Right ventricle myocardium inferior (tissue), 1 donor: ENCODE results near the gene HFE. TPM values are rescaled to one million over a fixed set of nuclear protein-coding genes. Genes with fewer than 3 reads are reported as not detected.
"Not testable (repeated sequence)": the region's sequence is repeated elsewhere in the genome, so short reads cannot be mapped to it uniquely, and the experiment has no call there.

Experiments used
- ATAC-seq: fragments of 200-7000 bp; cut with Tn5 transposase; one replicate; pipeline ENCODE4 v1.9.1; 2020; ENCODE audit warnings: mild to moderate bottlenecking, moderate library complexity
- DNase-seq: peaks from one replicate; pipeline ENCODE4 v3.0.0; 2021; ENCODE audit errors: missing footprints
- intact Hi-C: fragments of 100-400 bp; cut with DNase I; formaldehyde crosslinking; loops from one replicate; pipeline ENCODE4 v1.11.0; 2022
- long read RNA-seq: library from polyadenylated mRNA; unstranded; transcript quantifications from one replicate; pipeline ENCODE4 v2.0.0, GENCODE V29; 2021
- total RNA-seq: library from RNA; stranded (reverse); fragmentation: NEBNext Ultra II Directional; extraction: Animal tissue kit (Norgen Biotek cat#: 25700); gene quantifications from one replicate; pipeline ENCODE4 v1.2.1, GENCODE V29; 2021
- donor health status: DM: no; HTN: yes; CAD: no; lungs with severe emphysema.

HFE gene
- total RNA-seq: 5.3 TPM
- long read RNA-seq, partial matches to known transcripts: 0 of 1 reads
- long read RNA-seq, other reads (novel, unspliced or antisense): 1 of 1 reads

GRCh38 chr6:26087284-26088115, at the start of gene HFE:
Gene HFE, plus strand, starts transcription at chr6:26087429. Its CDS starts 12 bp downstream, at chr6:26087441.
- ATAC-seq (peak; percentile 76), DNase-seq (peak; percentile 80)
- intact Hi-C loops: no loop called here

DNA sequence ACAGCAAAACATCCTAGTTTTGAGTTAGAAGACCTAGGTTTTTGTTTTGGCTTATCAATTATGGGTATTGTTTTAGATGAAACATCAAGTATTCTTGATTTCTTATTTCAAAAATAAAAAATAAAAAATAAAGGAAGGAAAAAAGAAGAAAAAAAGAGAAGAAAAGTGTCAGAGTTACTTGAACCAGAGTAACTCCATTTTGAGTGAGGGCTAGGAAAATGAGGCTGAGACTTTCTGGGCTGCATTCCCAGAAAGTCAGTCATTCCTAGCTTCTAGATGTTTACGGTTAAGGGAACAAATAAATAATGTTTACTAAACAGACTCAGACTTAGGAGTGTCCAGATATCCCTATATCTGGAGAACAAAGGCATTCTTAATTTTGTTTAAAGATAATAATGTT, 45.3 kb upstream of the HFE start:
- intact Hi-C loops: no loop called here
- ATAC-seq: no peak

GRCh38 chr6:26043384-26044139, 43.7 kb upstream of the HFE start:
- intact Hi-C loops: loop anchor here (2.0 kb wide), 1 partner anchor 17 kb away; a partner anchor contains a TSS
- DNase-seq: peak; percentile 69
- peak; percentile 90 for ATAC-seq

More for the DNA sequence above, 45.3 kb upstream of the HFE start:
- DNase-seq: no peak

DNA sequence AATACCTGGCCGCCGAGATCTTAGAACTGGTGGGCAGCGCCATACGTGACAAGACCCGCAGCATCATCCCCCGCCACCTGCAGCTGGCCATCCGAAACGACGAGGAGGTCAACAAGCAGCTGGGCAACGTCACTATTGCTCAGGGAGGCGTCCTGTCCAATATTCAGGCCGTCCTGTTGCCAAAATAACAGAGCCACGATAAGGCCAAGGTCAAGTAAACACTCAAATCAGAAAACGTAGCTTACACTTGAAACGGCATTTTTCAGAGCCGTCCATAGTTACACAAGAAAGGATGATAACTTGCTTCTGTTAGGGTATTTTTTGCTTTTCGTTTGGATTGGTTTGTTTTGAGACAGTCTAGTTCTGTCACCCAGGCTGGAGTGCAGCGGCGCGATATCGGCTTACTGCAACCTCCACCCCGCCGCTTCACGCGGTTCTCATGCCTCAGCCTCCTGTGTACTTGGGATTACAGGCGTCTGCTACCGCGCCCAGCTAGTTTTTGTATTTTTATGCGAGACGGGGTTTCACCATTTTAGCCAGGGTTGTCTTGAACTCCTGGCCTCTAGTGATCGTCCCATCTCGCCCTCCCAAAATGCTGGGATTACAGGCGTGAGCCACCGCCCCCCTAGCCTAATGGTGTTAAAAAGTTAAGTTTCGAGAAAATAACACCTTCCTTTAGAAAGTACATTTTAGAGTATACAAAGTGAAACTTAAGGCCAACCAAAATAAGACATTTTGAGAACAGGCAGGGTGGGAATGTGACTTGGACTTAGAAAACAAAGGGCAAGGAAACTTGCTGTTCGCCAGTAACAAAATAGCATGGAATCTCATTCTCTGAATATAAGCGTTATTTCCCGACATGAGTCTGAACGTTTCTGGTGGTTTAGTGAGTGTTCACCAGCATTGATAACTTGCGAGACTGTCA, 42.8 kb upstream of the HFE start:
- intact Hi-C loops: loop anchor here (2.0 kb wide), 1 partner anchor 18 kb away; a partner anchor contains a TSS

GRCh38 chr6:26045065-26045927, 41.9 kb upstream of the HFE start:
- DNase-seq: peak; percentile 70
- intact Hi-C loops: loop anchor here (2.0 kb wide), 1 partner anchor 18 kb away; a partner anchor contains a TSS
- ATAC-seq: peak; percentile 80

More for the DNA sequence above, 42.8 kb upstream of the HFE start:
- ATAC-seq (peak; percentile 22), DNase-seq (peak; percentile 74)

DNA sequence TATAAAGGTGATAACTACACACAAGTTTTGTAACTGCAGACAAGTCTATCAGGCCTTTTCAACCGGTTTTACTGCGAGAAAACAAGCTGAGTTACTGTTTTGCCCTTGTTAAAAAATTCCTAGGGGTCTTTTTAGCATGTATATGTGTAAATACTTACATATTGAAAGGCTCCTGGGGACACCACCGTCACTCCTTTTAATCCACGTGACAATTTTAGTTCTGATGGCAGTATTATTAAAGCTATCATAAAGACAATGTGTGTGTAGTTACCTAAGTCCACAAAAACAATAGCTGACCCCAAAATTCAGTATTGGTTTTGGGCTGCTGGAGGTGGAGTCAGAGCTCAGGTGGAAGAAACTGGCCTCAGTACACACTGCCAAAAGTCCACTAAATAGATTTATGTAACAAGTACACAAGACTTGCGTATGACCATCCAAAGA, 41.3 kb upstream of the HFE start:
- intact Hi-C loops: loop anchor here (2.0 kb wide), 1 partner anchor 19 kb away; a partner anchor contains a TSS
- ATAC-seq (no peak), DNase-seq (no peak)

GRCh38 chr6:26047329-26047728, 39.9 kb upstream of the HFE start:
- intact Hi-C loops, ATAC-seq: not testable (repeated sequence)

DNA sequence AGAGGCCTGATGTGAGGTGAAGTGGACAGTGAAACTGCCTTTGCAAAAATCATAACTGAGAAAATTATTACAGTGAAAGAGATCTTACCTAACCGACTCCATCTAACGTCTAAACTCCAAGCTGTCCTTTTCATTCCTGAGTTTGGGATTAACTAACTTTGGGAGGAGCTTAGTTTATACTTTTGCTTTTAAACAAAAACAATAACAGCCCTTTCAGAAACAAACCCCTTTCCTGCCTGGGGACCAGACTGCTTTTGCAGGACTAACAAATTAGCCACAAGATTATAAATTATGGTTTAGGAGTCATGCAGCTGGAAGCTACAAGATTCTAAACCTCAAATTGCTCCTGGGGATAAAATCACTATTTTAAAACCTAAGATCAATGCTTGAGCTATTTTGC, 38.6 kb upstream of the HFE start:
- intact Hi-C loops: no loop called here
- no peak for ATAC-seq
- no peak for DNase-seq

More at GRCh38 chr6:26047329-26047728, 39.9 kb upstream of the HFE start:
- DNase-seq: not testable (repeated sequence)

DNA sequence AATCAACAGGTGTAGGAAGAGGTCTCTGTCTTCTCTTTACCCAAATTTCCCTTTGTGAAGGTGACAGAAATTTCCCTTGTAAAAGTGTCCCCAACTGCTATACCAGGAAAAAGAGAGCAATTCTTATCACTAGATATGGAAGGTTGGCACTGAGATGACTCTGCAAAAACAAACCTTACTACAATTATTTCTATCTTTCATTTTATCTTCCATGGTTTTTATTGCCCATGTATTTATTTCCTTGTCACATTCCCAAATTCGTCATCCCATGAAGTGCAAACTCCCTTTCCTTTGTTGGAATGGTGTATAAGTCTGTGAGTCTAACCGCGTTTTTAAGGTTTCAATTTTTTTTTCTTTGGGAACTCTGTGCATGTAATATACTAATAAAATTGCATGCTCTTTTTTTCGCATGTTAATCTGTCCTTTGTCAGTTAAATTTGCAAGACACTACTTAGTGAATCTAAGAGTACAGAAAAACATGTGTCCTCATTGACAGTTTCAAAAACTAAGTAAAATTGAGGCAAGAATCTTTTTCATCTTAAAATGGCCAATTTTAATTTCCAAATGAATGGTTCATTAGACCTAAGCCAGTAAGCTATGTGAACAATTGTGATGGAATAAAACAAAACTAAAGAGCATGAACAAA, 35.4 kb upstream of the HFE start:
- DNase-seq: no peak
- intact Hi-C loops: no loop called here

DNA sequence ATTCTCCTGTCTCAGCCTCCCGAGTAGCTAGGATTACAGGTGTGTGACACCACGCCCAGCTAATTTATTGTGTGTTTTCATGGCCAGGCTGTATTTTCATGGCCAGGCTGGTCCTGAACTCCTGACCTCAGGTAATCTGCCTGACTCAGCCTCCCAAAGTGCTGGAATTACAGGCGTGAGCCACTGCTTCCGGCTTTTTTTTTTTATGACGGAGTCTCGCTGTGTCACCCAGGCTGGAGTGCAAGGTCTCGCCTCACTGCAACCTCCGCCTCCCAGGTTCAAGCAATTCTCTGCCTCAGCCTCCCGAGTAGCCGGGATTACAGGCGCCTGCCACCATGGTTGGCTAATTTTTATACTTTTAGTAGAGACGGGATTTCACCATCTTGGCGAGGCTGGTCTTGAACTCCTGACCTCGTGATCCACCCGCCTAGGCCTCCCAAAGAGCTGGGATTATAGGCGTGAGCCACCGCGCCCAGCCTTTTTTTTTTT, 34.4 kb upstream of the HFE start:
- intact Hi-C loops, DNase-seq, ATAC-seq: not testable (repeated sequence)

More for the DNA sequence above, 35.4 kb upstream of the HFE start:
- ATAC-seq: no peak

- intact Hi-C loops: loop anchor here (2.0 kb wide), 2 partner anchors 27 to 69 kb away; a partner anchor contains a TSS
- ATAC-seq (no peak), DNase-seq (no peak)
Measured at GRCh38 chr6:26053992-26054780, 33.0 kb upstream of the HFE start.

GRCh38 chr6:26054781-26055718, 32.2 kb upstream of the HFE start:
- intact Hi-C loops: loop anchor here (1.0 to 2.0 kb wide), 3 partner anchors 28 to 102 kb away; a partner anchor contains a TSS
- ATAC-seq: peak; percentile 91
- peak; percentile 85 for DNase-seq

- intact Hi-C loops: loop anchor here (1.0 to 2.0 kb wide), 4 partner anchors 29 to 101 kb away; a partner anchor contains a TSS
- DNase-seq (peak; percentile 96), ATAC-seq (peak; percentile 96)
Measured at GRCh38 chr6:26055719-26056582, 31.3 kb upstream of the HFE start.
